Fibroblast of skin of right biceps (primary cell): ENCODE measurements around the gene REEP2.
"Not testable (repeated sequence)": the region's sequence is repeated elsewhere in the genome, so short reads cannot be mapped to it uniquely, and the experiment has no call there.

Experiments
- DNase-seq: peaks from one replicate; pipeline ENCODE4 v3.0.0-alpha.2; 2013

REEP2 gene

DNA sequence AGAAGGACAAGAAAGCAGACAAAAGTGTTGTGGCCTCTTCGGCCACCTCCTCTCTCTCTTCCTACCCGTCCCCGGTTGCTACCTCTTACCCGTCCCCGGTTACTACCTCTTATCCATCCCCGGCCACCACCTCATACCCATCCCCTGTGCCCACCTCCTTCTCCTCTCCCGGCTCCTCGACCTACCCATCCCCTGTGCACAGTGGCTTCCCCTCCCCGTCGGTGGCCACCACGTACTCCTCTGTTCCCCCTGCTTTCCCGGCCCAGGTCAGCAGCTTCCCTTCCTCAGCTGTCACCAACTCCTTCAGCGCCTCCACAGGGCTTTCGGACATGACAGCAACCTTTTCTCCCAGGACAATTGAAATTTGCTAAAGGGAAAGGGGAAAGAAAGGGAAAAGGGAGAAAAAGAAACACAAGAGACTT is 28.9 kb downstream of the REEP2 start:
- DNase-seq, result peak; percentile 21

DNA sequence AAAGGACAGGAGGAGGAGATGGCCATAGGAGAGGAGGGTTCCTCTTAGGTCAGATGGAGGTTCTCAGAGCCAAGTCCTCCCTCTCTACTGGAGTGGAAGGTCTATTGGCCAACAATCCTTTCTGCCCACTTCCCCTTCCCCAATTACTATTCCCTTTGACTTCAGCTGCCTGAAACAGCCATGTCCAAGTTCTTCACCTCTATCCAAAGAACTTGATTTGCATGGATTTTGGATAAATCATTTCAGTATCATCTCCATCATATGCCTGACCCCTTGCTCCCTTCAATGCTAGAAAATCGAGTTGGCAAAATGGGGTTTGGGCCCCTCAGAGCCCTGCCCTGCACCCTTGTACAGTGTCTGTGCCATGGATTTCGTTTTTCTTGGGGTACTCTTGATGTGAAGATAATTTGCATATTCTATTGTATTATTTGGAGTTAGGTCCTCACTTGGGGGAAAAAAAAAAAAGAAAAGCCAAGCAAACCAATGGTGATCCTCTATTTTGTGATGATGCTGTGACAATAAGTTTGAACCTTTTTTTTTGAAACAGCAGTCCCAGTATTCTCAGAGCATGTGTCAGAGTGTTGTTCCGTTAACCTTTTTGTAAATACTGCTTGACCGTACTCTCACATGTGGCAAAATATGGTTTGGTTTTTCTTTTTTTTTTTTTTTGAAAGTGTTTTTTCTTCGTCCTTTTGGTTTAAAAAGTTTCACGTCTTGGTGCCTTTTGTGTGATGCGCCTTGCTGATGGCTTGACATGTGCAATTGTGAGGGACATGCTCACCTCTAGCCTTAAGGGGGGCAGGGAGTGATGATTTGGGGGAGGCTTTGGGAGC is 29.5 kb downstream of the REEP2 start:
- peak; percentile 23 for DNase-seq

DNA sequence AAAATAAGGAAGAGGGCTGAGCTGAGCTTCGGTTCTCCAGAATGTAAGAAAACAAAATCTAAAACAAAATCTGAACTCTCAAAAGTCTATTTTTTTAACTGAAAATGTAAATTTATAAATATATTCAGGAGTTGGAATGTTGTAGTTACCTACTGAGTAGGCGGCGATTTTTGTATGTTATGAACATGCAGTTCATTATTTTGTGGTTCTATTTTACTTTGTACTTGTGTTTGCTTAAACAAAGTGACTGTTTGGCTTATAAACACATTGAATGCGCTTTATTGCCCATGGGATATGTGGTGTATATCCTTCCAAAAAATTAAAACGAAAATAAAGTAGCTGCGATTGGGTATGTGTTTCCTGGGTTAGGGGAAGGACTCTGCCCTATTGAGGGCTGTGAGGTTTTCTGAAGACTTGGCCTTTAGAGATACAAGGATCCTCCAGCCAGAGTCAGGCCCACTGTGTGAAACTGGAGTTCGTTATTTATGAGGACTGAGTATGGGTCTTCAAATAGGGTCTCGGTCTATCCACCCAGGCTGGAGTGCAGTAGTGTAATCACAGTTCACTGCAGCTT is 30.2 kb downstream of the REEP2 start:
- DNase-seq, result no peak

DNA sequence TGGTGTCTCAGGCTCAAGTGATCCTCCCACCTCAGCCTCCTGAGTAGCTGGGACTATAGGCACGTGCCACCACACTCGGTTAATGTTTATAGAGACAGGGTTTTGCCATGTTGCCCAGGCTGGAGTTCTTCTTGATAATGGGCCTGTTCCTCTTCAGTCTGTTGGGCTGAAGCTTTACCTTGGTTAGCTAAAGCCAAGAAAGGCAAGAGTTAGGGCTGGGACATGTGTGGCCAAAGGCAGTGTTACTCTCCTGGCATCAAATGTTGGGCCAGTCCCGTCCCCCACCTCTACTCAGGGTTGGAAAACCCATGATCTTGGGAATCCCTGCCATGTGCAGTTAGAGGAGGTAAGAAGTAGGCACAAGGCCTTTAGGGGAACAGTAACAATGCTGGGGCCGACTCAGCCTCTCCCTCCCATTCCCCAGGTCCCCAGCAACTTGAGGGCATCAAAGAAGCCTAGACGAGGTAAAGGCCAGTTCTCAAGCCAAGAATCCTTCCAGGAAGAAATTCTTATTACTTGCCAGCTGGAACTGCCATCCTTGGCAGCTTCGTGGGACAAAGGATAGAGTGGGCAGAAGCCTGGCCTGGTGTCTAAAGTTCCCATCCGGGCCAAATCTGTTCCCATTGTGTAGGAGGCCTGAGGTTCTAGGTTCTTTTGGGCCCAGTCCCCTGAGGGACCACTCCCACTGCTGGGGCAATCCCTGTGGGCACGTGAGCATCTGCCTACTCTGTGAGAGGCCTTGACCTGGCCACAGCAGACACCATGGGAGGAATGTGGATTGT is 30.9 kb downstream of the REEP2 start:
- peak; percentile 62 for DNase-seq

DNA sequence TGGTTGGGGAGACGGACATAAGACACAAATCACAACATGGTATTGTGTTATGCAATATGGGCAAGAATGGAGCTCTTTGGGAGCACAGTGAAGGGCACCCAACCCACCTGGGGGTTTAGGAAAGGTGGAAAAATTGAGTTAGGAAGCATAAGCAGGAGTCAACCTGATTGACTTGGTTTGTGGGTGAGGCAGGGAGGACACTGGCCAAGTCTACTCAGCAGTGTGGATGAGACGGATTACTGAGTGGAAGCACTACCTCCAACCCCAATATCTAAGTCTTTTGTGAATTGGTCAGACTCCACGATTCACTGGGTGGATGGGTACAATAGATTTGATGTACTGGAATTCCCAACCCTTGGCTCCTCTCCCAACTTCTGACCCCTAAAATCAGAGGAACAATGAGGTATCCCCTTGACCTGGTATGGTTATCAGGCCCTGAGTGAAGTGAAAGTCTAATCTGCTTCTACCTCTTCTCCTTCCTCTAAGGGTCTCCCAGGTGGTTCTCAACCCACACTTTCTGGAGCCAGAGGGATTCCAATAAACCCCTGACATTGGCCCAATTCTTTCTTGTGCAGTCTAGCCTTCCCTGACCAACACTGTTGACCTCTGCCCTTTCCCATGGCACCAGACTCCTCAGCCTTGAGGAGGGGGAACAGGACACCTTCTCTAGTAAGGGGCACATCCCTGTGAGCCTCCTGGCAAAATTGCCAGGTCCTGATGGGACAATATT is 31.6 kb downstream of the REEP2 start:
- DNase-seq, result peak; percentile 66

DNA sequence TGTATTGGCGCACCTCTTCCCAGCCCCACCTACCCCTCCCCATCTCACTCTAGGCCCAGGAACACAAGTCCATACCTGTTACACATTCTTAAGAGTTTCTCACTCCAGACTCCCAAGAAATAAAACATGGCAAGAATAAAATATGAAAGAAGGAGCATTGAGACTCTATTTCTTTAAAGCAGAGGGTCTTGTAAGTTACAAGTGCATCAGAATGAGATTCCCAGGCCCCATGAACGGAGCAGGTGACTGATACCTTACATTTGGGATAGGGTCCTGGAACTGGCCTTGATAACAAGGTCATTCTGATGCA is 32.1 kb downstream of the REEP2 start:
- DNase-seq, result no peak

DNA sequence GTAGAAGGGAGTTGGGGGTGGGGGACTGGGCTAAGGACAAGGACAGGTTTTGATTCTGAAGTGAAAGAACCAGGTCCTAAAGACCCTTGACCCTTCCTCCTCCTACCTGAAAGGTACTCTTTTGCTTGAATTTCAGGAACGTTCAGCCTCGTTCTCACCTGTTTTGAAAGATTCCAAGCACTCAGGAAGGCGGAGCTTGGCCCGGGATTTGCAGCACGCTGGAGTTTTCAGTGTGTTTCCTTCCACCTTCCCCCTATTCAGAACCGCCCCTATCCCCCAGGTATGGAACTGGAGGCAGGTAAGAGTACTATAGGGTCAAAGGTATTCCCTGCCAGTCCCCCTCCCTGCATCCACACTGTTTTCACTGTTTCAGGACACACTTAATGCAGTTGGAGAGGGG is 33.5 kb downstream of the REEP2 start:
- DNase-seq, result no peak

DNA sequence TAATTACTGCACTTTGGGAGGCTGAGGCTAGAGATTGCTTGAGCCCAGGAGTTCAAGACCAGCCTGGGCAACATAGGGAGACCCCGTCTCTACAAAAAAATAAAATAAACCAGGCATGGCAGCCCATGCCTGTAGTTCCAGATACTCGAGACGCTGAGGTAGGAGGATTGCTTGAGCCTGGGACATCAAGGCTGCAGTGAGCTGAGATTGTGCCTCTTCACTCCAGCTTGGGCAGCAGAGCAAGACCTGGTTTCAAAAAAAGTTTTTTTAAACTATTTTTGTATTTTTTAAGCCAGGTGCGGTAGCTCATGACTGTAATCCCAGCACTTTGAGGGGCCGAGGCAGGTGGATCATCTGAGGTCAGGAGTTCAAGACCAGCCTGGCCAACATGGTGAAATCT is 34.3 kb downstream of the REEP2 start:
- not testable (repeated sequence) for DNase-seq

DNA sequence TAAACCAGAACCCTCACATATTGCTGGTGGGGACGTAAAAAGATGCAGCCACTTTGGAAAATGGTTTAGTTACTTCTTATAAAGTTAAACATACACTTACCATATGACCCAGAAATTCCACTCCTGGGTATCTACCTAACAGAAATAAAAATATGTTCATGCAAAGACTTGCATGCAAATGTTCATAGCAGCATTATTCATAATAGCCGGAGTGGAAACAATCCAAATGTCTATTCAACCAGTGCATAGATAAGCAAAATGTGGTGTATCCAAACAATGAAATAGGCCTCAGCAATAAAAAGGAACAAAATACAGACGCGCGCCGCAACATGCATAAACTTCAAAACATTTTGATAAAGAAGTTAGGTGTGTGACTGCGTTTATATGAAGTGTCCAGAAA is 38.1 kb downstream of the REEP2 start:
- DNase-seq, result no peak

DNA sequence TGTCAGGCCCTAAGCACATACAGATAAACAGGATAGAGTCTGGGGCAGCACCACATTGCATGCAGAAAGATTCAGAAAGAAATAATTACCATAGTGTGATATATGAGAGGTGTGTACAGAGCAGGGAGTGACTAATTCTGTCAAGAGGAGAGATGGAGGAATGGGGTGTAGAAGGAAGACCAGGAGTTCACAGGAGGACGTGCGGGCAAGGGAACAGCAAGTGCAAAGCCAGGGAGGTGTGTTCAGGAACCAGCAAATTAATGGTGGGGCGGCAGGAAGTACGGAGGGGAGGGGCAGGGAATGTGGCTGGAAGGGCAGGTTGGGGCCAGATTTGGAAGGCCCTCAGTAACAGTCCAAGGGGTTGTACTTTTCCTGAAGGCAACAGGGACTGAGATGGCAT is 43.8 kb downstream of the REEP2 start:
- DNase-seq, result no peak

DNA sequence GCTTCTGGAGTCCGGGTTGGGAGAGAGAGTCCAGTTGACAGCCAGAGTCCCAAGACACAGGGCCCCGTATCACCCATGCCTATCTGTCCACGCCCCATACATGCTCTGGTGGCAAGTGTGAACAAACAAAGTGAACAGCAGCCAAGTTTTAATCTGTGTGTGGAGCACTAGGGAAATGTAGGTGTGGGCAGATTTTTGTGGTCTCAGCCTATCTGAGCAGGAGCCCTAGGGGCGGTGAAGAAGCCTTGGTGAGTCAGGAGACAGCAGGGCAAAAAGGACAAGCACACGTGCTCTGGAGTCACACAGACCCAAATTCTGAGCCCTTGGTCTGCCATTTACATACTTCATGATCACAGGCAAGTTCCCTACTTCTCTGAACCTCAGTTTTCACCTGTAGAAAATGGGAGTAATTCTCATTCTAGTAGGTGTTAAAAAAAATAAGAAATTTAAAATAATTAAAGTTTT is 49.7 kb downstream of the REEP2 start:
- peak; percentile 55 for DNase-seq

DNA sequence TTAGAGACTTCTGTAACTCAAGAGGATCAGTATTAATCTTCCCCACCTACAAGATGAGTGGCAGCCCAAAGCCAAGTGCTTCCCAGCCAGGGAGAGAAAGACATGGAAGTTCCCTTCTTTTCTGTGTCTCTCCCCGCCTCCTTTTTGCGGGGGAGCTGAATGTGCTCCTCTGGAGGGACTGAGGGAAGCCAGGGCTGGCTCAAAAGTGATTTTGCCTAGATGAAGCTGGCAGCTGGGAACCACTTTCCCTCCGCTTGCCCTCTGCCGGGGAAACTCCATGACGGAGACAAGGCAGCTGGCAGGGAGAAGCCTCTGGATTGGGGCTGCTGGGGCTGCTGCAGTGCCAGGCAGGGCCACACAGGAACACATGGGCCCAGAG is 50.8 kb downstream of the REEP2 start:
- no peak for DNase-seq

DNA sequence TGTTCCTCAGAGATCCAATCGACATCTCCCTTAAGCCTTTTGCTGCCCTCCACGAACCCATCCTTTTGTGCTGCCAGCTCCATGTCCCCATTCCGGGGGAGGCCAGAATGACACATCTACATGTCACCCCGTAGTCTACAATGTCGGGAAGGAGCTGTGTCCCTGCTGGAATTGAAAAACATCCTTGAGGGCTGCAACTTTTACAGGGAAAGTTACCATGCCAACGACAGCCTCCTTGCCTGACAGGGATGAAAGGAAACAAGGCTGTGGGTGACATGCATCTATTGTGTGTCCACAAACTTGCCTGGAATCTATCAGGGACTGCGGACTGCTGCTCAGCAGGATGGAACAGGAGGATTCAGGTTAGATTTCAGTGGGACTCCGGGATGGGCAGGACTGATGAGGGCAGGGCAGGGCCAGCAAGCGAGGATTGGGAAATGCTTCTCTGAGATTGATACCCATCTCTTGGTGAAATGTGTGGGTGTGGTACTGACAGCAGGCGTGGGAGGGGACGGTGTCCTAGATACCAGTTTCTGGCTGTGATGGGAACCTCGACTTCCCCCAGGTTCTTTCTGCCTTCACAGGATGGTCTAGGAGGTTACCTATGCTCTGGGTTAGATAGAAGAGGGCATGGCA is 51.9 kb downstream of the REEP2 start:
- no peak for DNase-seq

DNA sequence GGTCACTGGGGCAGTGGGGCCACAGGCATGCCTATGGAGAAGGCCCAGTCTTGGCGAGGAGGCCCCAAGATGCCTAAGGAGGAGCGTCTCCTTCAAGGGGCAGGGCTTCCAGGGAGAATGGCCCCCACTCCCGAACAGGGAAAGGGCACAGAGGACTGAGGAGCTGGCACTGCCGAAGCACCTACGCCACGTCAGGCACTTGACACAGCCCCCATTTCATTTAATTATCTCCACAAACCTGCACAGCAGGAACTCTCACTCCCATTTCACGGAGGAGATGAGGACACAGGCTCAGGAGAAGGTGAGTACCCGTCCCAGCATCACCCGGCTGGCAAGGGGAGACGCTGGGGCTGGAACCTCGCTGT is 52.4 kb downstream of the REEP2 start:
- DNase-seq, result no peak

DNA sequence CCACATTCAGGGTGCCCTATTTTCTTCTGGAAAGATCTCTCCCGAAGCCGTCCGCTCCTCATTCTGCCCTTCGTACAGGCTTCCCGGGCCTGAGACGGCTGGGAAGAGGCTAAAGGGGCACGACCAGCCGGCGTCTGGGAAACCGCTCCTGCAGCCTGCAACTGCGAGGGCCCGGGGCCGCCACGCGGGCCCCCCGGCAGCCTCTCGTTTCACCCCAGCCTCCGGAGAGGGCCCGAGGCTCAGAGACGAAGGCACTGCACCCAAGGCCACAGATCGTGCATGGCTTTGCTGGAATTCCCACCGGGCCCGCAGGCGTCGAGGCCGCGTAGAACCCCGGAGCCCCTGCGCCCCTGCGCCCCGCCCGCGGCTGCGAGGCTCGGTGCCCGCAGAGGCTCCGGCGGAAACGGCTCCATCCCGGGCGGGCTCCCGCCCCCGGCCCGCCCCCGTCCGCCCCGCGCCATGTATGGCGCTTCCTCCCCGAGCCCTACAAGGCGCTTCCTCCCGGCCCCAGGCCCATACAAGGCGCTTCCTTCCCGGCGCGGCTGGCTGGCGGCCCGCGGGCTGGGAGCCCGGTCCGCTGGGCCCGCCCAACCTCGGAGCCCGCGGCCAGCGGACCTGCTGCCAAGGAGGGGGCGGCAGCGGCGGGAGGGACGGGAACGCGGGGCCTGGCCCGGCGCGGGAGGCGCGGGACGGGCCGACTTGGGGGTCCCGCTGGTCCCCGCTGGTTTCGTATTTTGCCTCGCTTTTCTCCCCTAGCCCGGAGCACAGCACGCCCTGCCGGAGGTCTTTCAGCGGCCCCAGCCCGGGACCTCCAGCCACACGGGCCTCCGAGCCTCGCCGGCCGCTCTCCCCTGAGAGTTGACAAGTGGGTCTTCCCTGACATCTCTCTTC is 53.1 kb downstream of the REEP2 start:
- DNase-seq, result peak; percentile 91

DNA sequence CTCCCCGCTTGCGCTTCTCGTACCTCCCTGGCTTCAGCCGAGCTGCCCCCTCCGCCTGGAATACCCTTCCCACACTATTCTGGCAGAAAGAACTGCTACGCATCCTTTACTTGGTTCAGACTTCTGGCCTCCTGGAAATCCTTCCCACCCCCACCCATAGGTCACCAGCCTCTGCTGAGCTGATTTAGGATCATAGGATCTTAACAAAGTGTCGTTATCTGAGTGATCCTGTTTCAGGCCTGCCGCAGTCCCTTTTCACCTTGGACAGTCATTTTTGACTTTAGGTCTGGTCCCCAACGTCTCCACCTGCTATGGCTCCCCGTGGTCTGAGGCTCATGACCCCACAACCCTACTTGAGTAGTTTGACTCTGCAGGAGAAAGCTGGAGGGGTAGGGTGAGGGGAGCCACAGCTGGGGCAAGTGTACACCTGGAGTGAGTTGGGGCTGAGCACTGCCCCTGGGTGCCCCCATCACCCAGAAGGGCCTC is 53.7 kb downstream of the REEP2 start:
- no peak for DNase-seq

DNA sequence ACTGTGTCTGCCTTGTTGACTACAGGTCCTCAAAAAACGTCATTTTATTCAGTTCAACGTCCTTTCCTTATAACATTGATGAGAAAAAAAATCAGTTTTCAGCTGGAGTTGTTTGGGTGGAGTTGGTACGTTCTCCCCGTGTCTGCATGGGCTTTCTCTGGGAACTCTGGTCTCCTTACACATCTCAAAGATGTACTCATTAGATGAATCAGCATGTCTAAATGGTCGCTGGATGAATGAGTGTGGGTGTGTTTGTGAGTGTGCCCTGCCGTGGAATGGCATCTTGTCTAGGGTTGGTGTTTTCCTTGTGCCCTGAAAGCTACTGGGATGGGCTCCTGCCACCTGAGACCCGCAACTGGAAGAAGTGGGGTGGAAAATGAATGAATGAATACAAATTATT is 56.5 kb downstream of the REEP2 start:
- DNase-seq, result no peak
